ENCODE measurements around the gene IMPA2. TPM values are rescaled to one million over a fixed set of nuclear protein-coding genes. Genes with fewer than 3 reads are reported as not detected.
A peak's percentile ranks its signal among the peaks of the same experiment; 100 is the strongest.

The IMPA2 gene
- total RNA-seq, 1 donor from 2014 or later: 54.2 TPM

- TF ChIP-seq CTCF (IDR thresholded peaks at IDR 0.05): no peak
- Histone ChIP-seq H3K36me3 (no peaks in the 10 kb centered on the region), H3K4me3 (no peak overlapping the region), H3K27ac (no peak overlapping the region), H3K4me1 (peaks cover 14% of the 10 kb centered on the region), H3K9me3 (no peaks in the 10 kb centered on the region), H3K27me3 (ENCODE audit: low read depth) (no peaks in the 10 kb centered on the region)
- DNase-seq (no peak), ATAC-seq (no peak)
- intact Hi-C loops (cut with DNase I): no loop called here
Measured at GRCh38 chr18:11976315-11977152, 4.8 kb upstream of the IMPA2 start.

- DNase-seq (no peak), ATAC-seq (no peak)
- Histone ChIP-seq H3K9me3 (no peaks in the 10 kb centered on the region), H3K36me3 (no peaks in the 10 kb centered on the region), H3K27ac (no peak overlapping the region), H3K4me1 (peaks cover 18% of the 10 kb centered on the region), H3K4me3 (no peak overlapping the region), H3K27me3 (ENCODE audit: low read depth) (no peaks in the 10 kb centered on the region)
- no peak for TF ChIP-seq CTCF (IDR thresholded peaks at IDR 0.05)
- intact Hi-C loops (cut with DNase I): no loop called here
Measured at GRCh38 chr18:11977153-11977466, 4.2 kb upstream of the IMPA2 start.

- no peak for TF ChIP-seq CTCF (IDR thresholded peaks at IDR 0.05)
- intact Hi-C loops (cut with DNase I): no loop called here
Measured at GRCh38 chr18:11978956-11979355, 2.4 kb upstream of the IMPA2 start.

GRCh38 chr18:11980163-11980493 lies 1.2 kb upstream of the IMPA2 start:
- TF ChIP-seq CTCF (IDR thresholded peaks at IDR 0.05): no peak
- Histone ChIP-seq H3K27me3 (ENCODE audit: low read depth) (no peaks in the 10 kb centered on the region), H3K9me3 (no peaks in the 10 kb centered on the region), H3K27ac (peak overlapping the region; percentile 99), H3K4me1 (peaks cover 41% of the 10 kb centered on the region), H3K36me3 (no peaks in the 10 kb centered on the region), H3K4me3 (peak overlapping the region; percentile 83)
- no peak for ATAC-seq
- DNase-seq: no peak
- intact Hi-C loops (cut with DNase I): no loop called here

More at GRCh38 chr18:11978956-11979355, 2.4 kb upstream of the IMPA2 start:
- Histone ChIP-seq H3K9me3 (no peaks in the 10 kb centered on the region), H3K36me3 (no peaks in the 10 kb centered on the region), H3K27me3 (ENCODE audit: low read depth) (no peaks in the 10 kb centered on the region), H3K4me1 (peaks cover 37% of the 10 kb centered on the region), H3K27ac (no peak overlapping the region), H3K4me3 (no peak overlapping the region)
- DNase-seq: no peak
- ATAC-seq: no peak

GRCh38 chr18:11980494-11981191 lies 664 bp upstream of the IMPA2 start:
- peaks cover 44% of the 10 kb centered on the region for H3K4me1 ChIP-seq
- no peaks in the 10 kb centered on the region for H3K36me3 ChIP-seq
- DNase-seq (peak; percentile 99), ATAC-seq (peak; percentile 93 to 96)
- H3K9me3 ChIP-seq: no peaks in the 10 kb centered on the region
- peak; percentile 9 for TF ChIP-seq CTCF (IDR thresholded peaks at IDR 0.05)
- H3K27me3 ChIP-seq (ENCODE audit: low read depth): no peaks in the 10 kb centered on the region
- H3K4me3 ChIP-seq: peak overlapping the region; percentile 83
- peak overlapping the region; percentile 99 for H3K27ac ChIP-seq
- intact Hi-C loops (cut with DNase I): no loop called here
